CD14-positive monocyte (primary cell): Measurements from ENCODE around the gene MAP2K5. TPM values are rescaled to one million over a fixed set of nuclear protein-coding genes. Genes with fewer than 3 reads are reported as not detected.
A peak's percentile ranks its signal among the peaks of the same experiment; 100 is the strongest.

Experiments used
- DNase-seq, 3 donors: peaks; one replicate each; pipeline ENCODE4 v3.0.0-alpha.2; 2011 to 2022
- H2AFZ ChIP-seq: 2 replicates; pipeline ENCODE4 v1.6.0; 2012; ENCODE audit warnings: mild to moderate bottlenecking, low read depth, low read length, inconsistent platforms; ENCODE audit not compliant: insufficient read depth, poor library complexity, severe bottlenecking
- H3K27ac ChIP-seq, 2 donors: 1 replicate in 1 of 2; 2 replicates in 1 of 2; pipeline ENCODE4 v1.5.1; 2012 to 2013; ENCODE audit warnings: low read length in 2 of 2, control low read depth in 1 of 2, inconsistent platforms in 1 of 2, low read depth in 1 of 2, mild to moderate bottlenecking in 1 of 2
- H3K27me3 ChIP-seq, 2 donors: one replicate each; pipeline versions ENCODE4 v1.6.0 to v1.6.1; 2011 to 2013; ENCODE audit warnings: low read length in 2 of 2; ENCODE audit not compliant: control insufficient read depth in 2 of 2, insufficient read depth in 2 of 2
- H3K36me3 ChIP-seq, 2 donors: replicated peaks in 1 of 2; 1 replicate in 1 of 2; 2 replicates in 1 of 2; pipeline versions ENCODE4 v1.5.1 to v1.6.1; 2012 to 2013; ENCODE audit warnings: low read length in 2 of 2, control low read depth in 1 of 2, inconsistent platforms in 1 of 2, mild to moderate bottlenecking in 1 of 2; ENCODE audit not compliant: insufficient read depth in 2 of 2, control insufficient read depth in 1 of 2
- H3K4me1 ChIP-seq, 2 donors: 1 replicate in 1 of 2; 2 replicates in 1 of 2; pipeline versions ENCODE4 v1.5.1 to v1.6.1; 2012 to 2013; ENCODE audit warnings: low read length in 2 of 2, control low read depth in 1 of 2, inconsistent platforms in 1 of 2, mild to moderate bottlenecking in 1 of 2, moderate library complexity in 1 of 2; ENCODE audit not compliant: insufficient read depth in 2 of 2, control insufficient read depth in 1 of 2
- H3K4me2 ChIP-seq: replicated peaks from 2 replicates; pipeline ENCODE3; 2012; ENCODE audit warnings: low read length, moderate library complexity, mild to moderate bottlenecking; ENCODE audit not compliant: poor library complexity, severe bottlenecking; ENCODE audit errors: extremely low read depth
- H3K4me3 ChIP-seq, 3 experiments: fragments of 200-600 bp in 1 of 3; sonication (generic) in 1 of 3; replicated peaks in 1 of 3; 1 replicate in 2 of 3; 2 replicates in 1 of 3; pipeline ENCODE4 v1.5.1; 2011 to 2013; ENCODE audit warnings: low read length in 3 of 3, mild to moderate bottlenecking in 3 of 3, control low read depth in 2 of 3, low read depth in 2 of 3, inconsistent platforms in 1 of 3, moderate library complexity in 1 of 3
- H3K79me2 ChIP-seq: 2 replicates; pipeline ENCODE4 v1.6.0; 2012; ENCODE audit warnings: mild to moderate bottlenecking, control low read depth, inconsistent platforms, low read length, moderate library complexity; ENCODE audit not compliant: insufficient read depth
- H3K9ac ChIP-seq: 2 replicates; pipeline ENCODE4 v1.6.0; 2017; ENCODE audit warnings: low read length, mild to moderate bottlenecking; ENCODE audit not compliant: insufficient read depth, poor library complexity, severe bottlenecking
- H3K9me3 ChIP-seq, 2 donors: replicated peaks in 1 of 2; 1 replicate in 1 of 2; 2 replicates in 1 of 2; pipeline versions ENCODE4 v1.5.1 to v1.6.1; 2012 to 2013; ENCODE audit warnings: low read length in 2 of 2, control low read depth in 1 of 2; ENCODE audit not compliant: control insufficient read depth in 1 of 2, insufficient read depth in 1 of 2
- H4K20me1 ChIP-seq: 2 replicates; pipeline ENCODE4 v1.6.0; 2012; ENCODE audit warnings: mild to moderate bottlenecking, low read length, control low read depth, moderate library complexity; ENCODE audit not compliant: insufficient read depth
- H3K27ac Mint-ChIP-seq, 7 donors: one replicate each; pipeline ENCODE4 v1.8.0; 2020; ENCODE audit warnings: mild to moderate bottlenecking in 7 of 7, mixed read lengths in 7 of 7, moderate library complexity in 6 of 7, inconsistent platforms in 2 of 7
- H3K27me3 Mint-ChIP-seq, 3 donors: one replicate each; pipeline ENCODE4 v1.8.0; 2021 to 2022; ENCODE audit warnings: low read depth in 3 of 3, mild to moderate bottlenecking in 3 of 3, mixed read lengths in 3 of 3, moderate library complexity in 3 of 3, inconsistent platforms in 1 of 3
- H3K36me3 Mint-ChIP-seq, 2 donors: one replicate each; pipeline ENCODE4 v1.8.0; 2020; ENCODE audit warnings: mixed read lengths in 2 of 2, inconsistent platforms in 1 of 2, mild to moderate bottlenecking in 1 of 2
- H3K4me1 Mint-ChIP-seq: one replicate; pipeline ENCODE4 v1.8.0; 2020; ENCODE audit warnings: mild to moderate bottlenecking, mixed read lengths
- H3K4me3 Mint-ChIP-seq, 2 donors: one replicate each; pipeline ENCODE4 v1.8.0; 2020; ENCODE audit warnings: mild to moderate bottlenecking in 2 of 2, mixed read lengths in 2 of 2, moderate library complexity in 1 of 2
- H3K9me3 Mint-ChIP-seq, 7 donors: one replicate each; pipeline ENCODE4 v1.8.0; 2020 to 2022; ENCODE audit warnings: mixed read lengths in 7 of 7, mild to moderate bottlenecking in 6 of 7, moderate library complexity in 6 of 7, inconsistent platforms in 2 of 7
- CTCF ChIP-seq: fragments of 200-600 bp; IDR thresholded peaks from one replicate; pipeline ENCODE4 v1.8.0; 2022; ENCODE audit warnings: antibody characterized with exemption, mild to moderate bottlenecking
- WGBS: methylation state at CpG from one replicate; pipeline ENCODE4 v1.1.5; 2013; ENCODE audit warnings: missing lambda C conversion rate; ENCODE audit not compliant: insufficient coverage; 5-methylcytosine and 5-hydroxymethylcytosine counted together
- intact Hi-C, 2 donors: fragments of 100-400 bp; cut with micrococcal nuclease; formaldehyde crosslinking; loops; one replicate each; pipeline versions ENCODE4 v1.15.0 to v1.15.1; 2023
- polyA plus RNA-seq, 3 donors: library from polyadenylated mRNA; depleted of rRNA in 1 of 3; unstranded in 2 of 3; stranded (reverse) in 1 of 3; fragments of 300-500 nt in 2 of 3; fragments of >200 nt in 1 of 3; fragmentation: Illumina TruSeq in 2 of 3; gene quantifications; 1 replicate in 2 of 3; 2 replicates in 1 of 3; pipeline ENCODE4 v1.2.3, GENCODE V29; 2012 to 2021

The MAP2K5 gene
- polyA plus RNA-seq, 3 donors, result 10.2 to 11.3 (median 10.6) TPM

GRCh38 chr15:67828278-67828968 lies 285.9 kb downstream of the MAP2K5 start:
- Histone ChIP-seq H3K4me2 (peak overlapping the region; percentile 35), H3K4me3 (no peak overlapping the region), H3K9ac (no peak overlapping the region), H3K36me3 (no peaks in the 10 kb centered on the region), H4K20me1 (no peaks in the 10 kb centered on the region), H3K4me1 (peaks cover 42 to 73% of the 10 kb centered on the region in 2 donors), H3K27ac (no peak overlapping the region), H3K79me2 (no peaks in the 10 kb centered on the region), H3K9me3 (peaks cover 9 to 58% of the 10 kb centered on the region in 2 donors), H3K27me3 (peaks cover 85 to 92% of the 10 kb centered on the region in 2 donors), H2AFZ (no peak overlapping the region)
- peaks cover 60% of the 10 kb centered on the region for H3K4me1 Mint-ChIP-seq
- no peak for DNase-seq
- peak overlapping the region in 1 of 2 donors; percentile 77 for H3K4me3 Mint-ChIP-seq
- intact Hi-C loops, result no loop called here
- H3K27ac Mint-ChIP-seq, result no peak overlapping the region
- peaks cover 80 to 99% (median 86%) of the 10 kb centered on the region in 3 donors for H3K27me3 Mint-ChIP-seq
- peaks cover 17 to 28% of the 10 kb centered on the region in 2 donors for H3K36me3 Mint-ChIP-seq
- no peak for TF ChIP-seq CTCF
- WGBS, result 4% methylated on average over 26 of the region's 40 CpGs
- H3K9me3 Mint-ChIP-seq, result peaks cover 0 to 43% (median 33%) of the 10 kb centered on the region in 7 donors

- Histone ChIP-seq H3K27ac (no peak overlapping the region), H4K20me1 (no peaks in the 10 kb centered on the region), H3K36me3 (no peaks in the 10 kb centered on the region), H3K9ac (no peak overlapping the region), H3K4me3 (peak overlapping the region in 1 of 3 experiments; percentile 5), H3K4me2 (no peak overlapping the region), H3K27me3 (peaks cover 86 to 92% of the 10 kb centered on the region in 2 donors), H3K79me2 (no peaks in the 10 kb centered on the region), H2AFZ (no peak overlapping the region), H3K9me3 (peaks cover 9 to 56% of the 10 kb centered on the region in 2 donors), H3K4me1 (peaks cover 49 to 74% of the 10 kb centered on the region in 2 donors)
- 4% methylated on average over 46 of the region's 54 CpGs for WGBS
- DNase-seq, result no peak
- peaks cover 0 to 39% (median 31%) of the 10 kb centered on the region in 7 donors for H3K9me3 Mint-ChIP-seq
- peak overlapping the region in 1 of 2 donors; percentile 77 for H3K4me3 Mint-ChIP-seq
- peaks cover 59% of the 10 kb centered on the region for H3K4me1 Mint-ChIP-seq
- TF ChIP-seq CTCF, result no peak
- peaks cover 80 to 99% (median 86%) of the 10 kb centered on the region in 3 donors for H3K27me3 Mint-ChIP-seq
- intact Hi-C loops, result no loop called here
- H3K36me3 Mint-ChIP-seq, result peaks cover 13 to 23% of the 10 kb centered on the region in 2 donors
- no peak overlapping the region for H3K27ac Mint-ChIP-seq
These were observed 286.6 kb downstream of the MAP2K5 start for GRCh38 chr15:67828969-67829646.
